ENCODE measurements around the gene CTPS2.
"Not testable (repeated sequence)": the region's sequence is repeated elsewhere in the genome, so short reads cannot be mapped to it uniquely, and the experiment has no call there.

The CTPS2 gene

GRCh38 chrX:16633754-16634153 lies 78.7 kb downstream of the CTPS2 start:
- H3K27ac ChIP-seq (ENCODE audit: low read depth, low read length, poor library complexity, severe bottlenecking) = no peak overlapping the region
- TF ChIP-seq EZH2 (IDR thresholded peaks at IDR 0.05; ENCODE audit: borderline replicate concordance, low read length) = no peak
- no peak for TF ChIP-seq CTCF (IDR thresholded peaks at IDR 0.05; ENCODE audit: low read length)
- no peak overlapping the region for H2AFZ ChIP-seq (ENCODE audit: low read length)
- no peaks in the 10 kb centered on the region for H4K20me1 ChIP-seq (ENCODE audit: insufficient read depth, low read length)
- H3K9ac ChIP-seq (ENCODE audit: low read length) = no peak overlapping the region
- no peaks in the 10 kb centered on the region for H3K27me3 ChIP-seq (ENCODE audit: insufficient read depth, low read length)
- no peaks in the 10 kb centered on the region for H3K9me3 ChIP-seq (ENCODE audit: low read length)
- no peak overlapping the region for H3K4me2 ChIP-seq (ENCODE audit: low read length)
- no peaks in the 10 kb centered on the region for H3K4me1 ChIP-seq (ENCODE audit: insufficient read depth, low read length, severe bottlenecking)
- H3F3A ChIP-seq (ENCODE audit: insufficient read depth, low read length) = no peaks in the 10 kb centered on the region
- no peaks in the 10 kb centered on the region for H3K79me2 ChIP-seq (ENCODE audit: insufficient read depth, low read length)
- H3K36me3 ChIP-seq (ENCODE audit: insufficient read depth, low read length) = peaks cover 19% of the 10 kb centered on the region
- H3K4me3 ChIP-seq (ENCODE audit: low read depth, low read length, poor library complexity, severe bottlenecking) = no peak overlapping the region
- no peaks in the 10 kb centered on the region for H3K9me2 ChIP-seq (ENCODE audit: low read depth, low read length)

- H3F3A ChIP-seq (ENCODE audit: insufficient read depth, low read length) = no peaks in the 10 kb centered on the region
- H3K36me3 ChIP-seq (ENCODE audit: insufficient read depth, low read length) = 0 out of 2 replicates have a peak, but pooled peaks cover 3% of the 10 kb centered on the region
- no peak overlapping the region for H3K4me2 ChIP-seq (ENCODE audit: low read length)
- H2AFZ ChIP-seq (ENCODE audit: low read length) = no peak overlapping the region
- no peaks in the 10 kb centered on the region for H3K4me1 ChIP-seq (ENCODE audit: insufficient read depth, low read length, severe bottlenecking)
- H3K9me3 ChIP-seq (ENCODE audit: low read length) = no peaks in the 10 kb centered on the region
- TF ChIP-seq EZH2 (IDR thresholded peaks at IDR 0.05; ENCODE audit: borderline replicate concordance, low read length) = no peak
- no peak for TF ChIP-seq CTCF (IDR thresholded peaks at IDR 0.05; ENCODE audit: low read length)
- no peak overlapping the region for H3K27ac ChIP-seq (ENCODE audit: low read depth, low read length, poor library complexity, severe bottlenecking)
- H4K20me1 ChIP-seq (ENCODE audit: insufficient read depth, low read length) = no peaks in the 10 kb centered on the region
- no peak overlapping the region for H3K4me3 ChIP-seq (ENCODE audit: low read depth, low read length, poor library complexity, severe bottlenecking)
- H3K79me2 ChIP-seq (ENCODE audit: insufficient read depth, low read length) = no peaks in the 10 kb centered on the region
- H3K9ac ChIP-seq (ENCODE audit: low read length) = no peak overlapping the region
- H3K9me2 ChIP-seq (ENCODE audit: low read depth, low read length) = no peaks in the 10 kb centered on the region
- no peaks in the 10 kb centered on the region for H3K27me3 ChIP-seq (ENCODE audit: insufficient read depth, low read length)
Measured at GRCh38 chrX:16629909-16630308, 82.6 kb downstream of the CTPS2 start.

GRCh38 chrX:16628946-16629595 lies 83.4 kb downstream of the CTPS2 start:
- no peaks in the 10 kb centered on the region for H3K27me3 ChIP-seq (ENCODE audit: insufficient read depth, low read length)
- no peaks in the 10 kb centered on the region for H3K79me2 ChIP-seq (ENCODE audit: insufficient read depth, low read length)
- TF ChIP-seq CTCF (IDR thresholded peaks at IDR 0.05; ENCODE audit: low read length) (no peak), EZH2 (IDR thresholded peaks at IDR 0.05; ENCODE audit: borderline replicate concordance, low read length) (no peak)
- H3K9me2 ChIP-seq (ENCODE audit: low read depth, low read length) = no peaks in the 10 kb centered on the region
- no peak overlapping the region for H2AFZ ChIP-seq (ENCODE audit: low read length)
- H3K4me3 ChIP-seq (ENCODE audit: low read depth, low read length, poor library complexity, severe bottlenecking) = no peak overlapping the region
- no peaks in the 10 kb centered on the region for H3K9me3 ChIP-seq (ENCODE audit: low read length)
- no peaks in the 10 kb centered on the region for H4K20me1 ChIP-seq (ENCODE audit: insufficient read depth, low read length)
- H3K27ac ChIP-seq (ENCODE audit: low read depth, low read length, poor library complexity, severe bottlenecking) = no peak overlapping the region
- no peak overlapping the region for H3K4me2 ChIP-seq (ENCODE audit: low read length)
- no peaks in the 10 kb centered on the region for H3F3A ChIP-seq (ENCODE audit: insufficient read depth, low read length)
- 0 out of 2 replicates have a peak, but pooled peaks cover 6% of the 10 kb centered on the region for H3K36me3 ChIP-seq (ENCODE audit: insufficient read depth, low read length)
- H3K9ac ChIP-seq (ENCODE audit: low read length) = no peak overlapping the region
- no peaks in the 10 kb centered on the region for H3K4me1 ChIP-seq (ENCODE audit: insufficient read depth, low read length, severe bottlenecking)

- not testable (repeated sequence) for H3K4me2 ChIP-seq (ENCODE audit: low read length)
Measured at GRCh38 chrX:16628511-16628910, 84.0 kb downstream of the CTPS2 start.

More at GRCh38 chrX:16628511-16628910, 84.0 kb downstream of the CTPS2 start:
- H3K27me3 ChIP-seq (ENCODE audit: insufficient read depth, low read length); H3K9me2 ChIP-seq (ENCODE audit: low read depth, low read length); H3F3A ChIP-seq (ENCODE audit: insufficient read depth, low read length); H2AFZ ChIP-seq (ENCODE audit: low read length); H4K20me1 ChIP-seq (ENCODE audit: insufficient read depth, low read length); H3K4me1 ChIP-seq (ENCODE audit: insufficient read depth, low read length, severe bottlenecking); H3K27ac ChIP-seq (ENCODE audit: low read depth, low read length, poor library complexity, severe bottlenecking); H3K9ac ChIP-seq (ENCODE audit: low read length); H3K9me3 ChIP-seq (ENCODE audit: low read length); H3K79me2 ChIP-seq (ENCODE audit: insufficient read depth, low read length); H3K36me3 ChIP-seq (ENCODE audit: insufficient read depth, low read length); H3K4me3 ChIP-seq (ENCODE audit: low read depth, low read length, poor library complexity, severe bottlenecking): not testable (repeated sequence)

All from OCI-LY1 (cell line).